KMS-11 (cell line): Measurements from ENCODE around the gene NOXO1.

ENCODE experiments used
- H2AFZ ChIP-seq: fragments of 200-600 bp; sonication (generic); 2 replicates; pipeline ENCODE4 v1.6.1; 2016; ENCODE audit warnings: antibody characterized with exemption, mixed run types, low read depth
- H3K27ac ChIP-seq: fragments of 200-600 bp; sonication (generic); 2 replicates; pipeline ENCODE4 v1.6.1; 2016; ENCODE audit warnings: mild to moderate bottlenecking, mixed run types
- H3K27me3 ChIP-seq: fragments of 200-600 bp; sonication (generic); 2 replicates; pipeline ENCODE4 v1.6.1; 2017; ENCODE audit warnings: mild to moderate bottlenecking, low read depth, mixed run types, moderate library complexity; ENCODE audit not compliant: insufficient read depth
- H3K36me3 ChIP-seq: fragments of 200-600 bp; sonication (generic); 2 replicates; pipeline ENCODE4 v1.6.1; 2017; ENCODE audit warnings: mild to moderate bottlenecking, mixed run types; ENCODE audit not compliant: insufficient read depth
- H3K4me1 ChIP-seq: fragments of 200-600 bp; sonication (generic); 2 replicates; pipeline ENCODE4 v1.6.1; 2016; ENCODE audit warnings: mild to moderate bottlenecking, low read depth, mixed run types; ENCODE audit not compliant: poor library complexity, severe bottlenecking
- H3K4me2 ChIP-seq: fragments of 200-600 bp; sonication (generic); 2 replicates; pipeline ENCODE4 v1.7.0; 2016; ENCODE audit warnings: mild to moderate bottlenecking, mixed run types
- H3K4me3 ChIP-seq: fragments of 200-600 bp; sonication (generic); IDR thresholded peaks from 2 replicates; pipeline ENCODE4 v1.6.1; 2017; ENCODE audit warnings: low read depth, low read length, mixed read lengths; ENCODE audit not compliant: insufficient read depth
- H3K79me2 ChIP-seq: fragments of 200-600 bp; sonication (generic); 2 replicates; pipeline ENCODE4 v1.6.1; 2016; ENCODE audit warnings: low read depth, mixed run types; ENCODE audit not compliant: insufficient read depth
- H3K9ac ChIP-seq: fragments of 200-600 bp; sonication (generic); 2 replicates; pipeline ENCODE4 v1.6.1; 2016; ENCODE audit warnings: mild to moderate bottlenecking, mixed run types
- H4K20me1 ChIP-seq: fragments of 200-600 bp; sonication (generic); 2 replicates; pipeline ENCODE4 v1.6.1; 2016; ENCODE audit warnings: mild to moderate bottlenecking, mixed run types; ENCODE audit not compliant: insufficient read depth
- TF ChIP-seq, protein P1 (sequence below): fragments of 200-600 bp; sonication (generic); conservative IDR thresholded peaks from 2 replicates; pipeline ENCODE4 v1.6.1; 2017; ENCODE audit warnings: low read depth, mild to moderate bottlenecking, antibody characterized with exemption, low read length, moderate library complexity, mixed read lengths

The NOXO1 gene

DNA sequence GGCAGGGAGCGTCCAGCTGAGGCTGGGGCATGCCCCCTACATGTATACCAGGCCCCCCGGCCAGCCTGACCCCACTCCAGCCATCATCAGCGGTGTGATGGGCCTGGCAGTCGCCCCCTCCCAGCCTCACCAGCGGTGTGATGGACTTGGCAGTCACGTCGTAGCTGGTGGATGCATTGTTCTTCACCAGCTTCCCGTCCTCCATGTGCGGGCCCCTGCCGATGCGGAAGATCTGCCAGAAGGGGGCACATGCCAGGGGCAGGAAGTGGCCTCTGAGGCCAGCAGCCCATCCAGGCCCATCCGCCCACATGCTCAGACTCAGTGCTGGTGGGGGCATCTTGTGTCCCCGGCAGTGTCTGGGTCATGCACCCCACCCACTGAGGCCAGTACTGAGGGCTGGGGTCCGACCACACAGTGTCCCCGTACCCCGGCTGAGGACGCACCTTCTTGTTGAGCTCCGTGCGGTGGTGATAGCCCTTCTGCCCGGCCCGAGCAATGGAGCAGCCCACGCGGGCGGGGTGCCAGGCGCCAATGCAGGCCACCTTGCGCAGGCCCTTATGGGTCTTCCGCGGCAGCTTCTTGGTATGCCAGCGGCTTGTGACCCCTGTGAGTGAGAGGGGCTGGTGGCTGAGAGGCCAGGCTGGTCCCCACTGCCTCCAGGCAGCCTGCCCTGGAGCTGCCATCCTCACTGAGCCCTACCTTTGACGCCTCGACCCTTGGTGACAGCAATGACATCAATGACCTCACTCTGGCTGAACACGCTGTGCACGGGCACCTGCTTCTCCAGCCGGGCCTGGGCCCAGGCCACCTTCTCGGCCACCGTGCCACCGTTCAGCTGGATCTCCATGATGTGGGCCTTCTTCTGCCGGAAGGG, 34.5 kb downstream of the NOXO1 start:
- Histone ChIP-seq H3K79me2 (no peaks in the 10 kb centered on the region), H2AFZ (no peak overlapping the region), H3K4me2 (no peak overlapping the region), H3K27me3 (peaks cover 3% of the 10 kb centered on the region; the same call in 1 of the 2 replicates), H3K9ac (no peak overlapping the region), H3K27ac (no peak overlapping the region), H3K36me3 (no peaks in the 10 kb centered on the region), H4K20me1 (no peaks in the 10 kb centered on the region), H3K4me1 (peaks cover 15% of the 10 kb centered on the region), H3K4me3 (no peak overlapping the region)
- TF ChIP-seq, protein P1, sequence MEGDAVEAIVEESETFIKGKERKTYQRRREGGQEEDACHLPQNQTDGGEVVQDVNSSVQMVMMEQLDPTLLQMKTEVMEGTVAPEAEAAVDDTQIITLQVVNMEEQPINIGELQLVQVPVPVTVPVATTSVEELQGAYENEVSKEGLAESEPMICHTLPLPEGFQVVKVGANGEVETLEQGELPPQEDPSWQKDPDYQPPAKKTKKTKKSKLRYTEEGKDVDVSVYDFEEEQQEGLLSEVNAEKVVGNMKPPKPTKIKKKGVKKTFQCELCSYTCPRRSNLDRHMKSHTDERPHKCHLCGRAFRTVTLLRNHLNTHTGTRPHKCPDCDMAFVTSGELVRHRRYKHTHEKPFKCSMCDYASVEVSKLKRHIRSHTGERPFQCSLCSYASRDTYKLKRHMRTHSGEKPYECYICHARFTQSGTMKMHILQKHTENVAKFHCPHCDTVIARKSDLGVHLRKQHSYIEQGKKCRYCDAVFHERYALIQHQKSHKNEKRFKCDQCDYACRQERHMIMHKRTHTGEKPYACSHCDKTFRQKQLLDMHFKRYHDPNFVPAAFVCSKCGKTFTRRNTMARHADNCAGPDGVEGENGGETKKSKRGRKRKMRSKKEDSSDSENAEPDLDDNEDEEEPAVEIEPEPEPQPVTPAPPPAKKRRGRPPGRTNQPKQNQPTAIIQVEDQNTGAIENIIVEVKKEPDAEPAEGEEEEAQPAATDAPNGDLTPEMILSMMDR: no peak

DNA sequence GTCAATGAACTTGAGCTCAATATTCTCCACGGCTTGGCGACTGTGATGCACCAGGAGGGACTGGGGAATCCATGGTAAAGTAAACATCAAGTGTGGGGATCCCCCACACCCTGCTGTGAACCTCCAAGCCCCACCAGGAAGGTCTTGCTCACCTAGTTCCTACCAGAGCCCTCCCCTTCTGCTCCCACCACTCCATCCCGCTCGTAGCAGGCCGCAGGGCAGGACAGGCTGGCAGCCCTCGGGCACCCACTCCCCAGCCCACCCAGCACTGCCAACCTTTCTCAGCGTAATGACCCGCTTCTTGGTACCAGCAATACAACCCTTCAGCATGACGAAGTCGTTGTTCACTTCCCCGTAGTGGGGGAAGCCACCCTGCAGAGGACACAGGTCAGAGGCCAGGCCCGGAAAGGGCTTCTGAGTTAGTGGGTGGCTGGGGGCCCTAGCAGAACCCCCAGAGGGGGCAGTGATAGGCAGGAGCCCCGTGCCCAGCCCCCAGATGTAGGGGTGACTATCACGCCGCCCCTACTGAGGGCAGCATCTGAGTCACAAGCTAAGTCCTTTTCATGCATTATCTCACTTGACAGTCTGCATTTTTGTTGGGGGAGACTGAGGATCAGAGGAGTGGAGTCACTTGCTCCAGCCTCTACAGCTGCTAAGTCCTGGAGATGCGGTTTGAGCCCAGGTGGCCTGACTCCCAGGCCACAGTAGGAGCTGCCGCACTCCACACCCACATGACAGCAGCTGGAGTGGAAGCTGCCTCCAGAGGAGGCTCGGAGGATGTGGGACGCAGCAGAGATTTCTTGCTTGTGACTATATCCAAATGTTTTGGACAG, 35.5 kb downstream of the NOXO1 start:
- no peak overlapping the region for H3K9ac ChIP-seq
- H3K27ac ChIP-seq: no peak overlapping the region
- peaks cover 18% of the 10 kb centered on the region for H3K4me1 ChIP-seq
- no peaks in the 10 kb centered on the region; the same call in 1 of the 2 replicates for H3K27me3 ChIP-seq
- TF ChIP-seq, protein P1: no peak
- H3K4me2 ChIP-seq: no peak overlapping the region
- H2AFZ ChIP-seq: no peak overlapping the region
- no peak overlapping the region for H3K4me3 ChIP-seq
- H3K79me2 ChIP-seq: no peaks in the 10 kb centered on the region
- no peaks in the 10 kb centered on the region for H4K20me1 ChIP-seq
- no peaks in the 10 kb centered on the region for H3K36me3 ChIP-seq

DNA sequence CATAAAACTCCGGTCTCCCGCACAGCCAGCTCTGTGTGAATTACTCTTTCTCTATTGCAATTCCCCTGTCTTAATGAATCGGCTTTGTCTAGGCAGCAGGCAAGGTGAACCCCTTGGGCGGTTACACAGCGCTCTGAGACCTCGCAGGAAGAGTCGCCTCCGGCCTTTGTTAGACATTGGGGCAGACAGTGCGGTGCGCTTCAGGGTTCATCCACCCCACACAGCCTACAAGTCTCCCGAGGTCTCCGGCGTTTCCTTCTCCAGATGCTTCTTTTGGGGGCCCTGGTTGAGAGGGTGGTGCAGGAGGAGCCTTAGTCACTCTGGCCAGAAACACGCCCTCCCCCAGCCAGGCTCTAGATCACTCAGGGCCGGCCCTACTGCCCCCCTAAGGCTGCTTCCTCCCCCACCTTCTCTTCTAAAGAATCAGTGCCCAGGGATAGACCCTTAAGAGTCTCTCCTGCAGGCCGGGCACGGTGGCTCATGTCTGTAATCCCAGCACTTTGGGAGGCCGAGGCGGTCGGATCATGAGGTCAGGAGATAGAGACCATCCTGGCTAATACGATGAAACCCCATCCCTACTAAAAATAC, 36.6 kb downstream of the NOXO1 start:
- Histone ChIP-seq H3K4me2 (no peak overlapping the region), H3K27me3 (no peaks in the 10 kb centered on the region), H2AFZ (no peak overlapping the region), H3K9ac (no peak overlapping the region), H4K20me1 (no peaks in the 10 kb centered on the region), H3K4me1 (peaks cover 18% of the 10 kb centered on the region), H3K4me3 (no peak overlapping the region), H3K79me2 (no peaks in the 10 kb centered on the region), H3K27ac (no peak overlapping the region), H3K36me3 (no peaks in the 10 kb centered on the region)
- TF ChIP-seq, protein P1: no peak

DNA sequence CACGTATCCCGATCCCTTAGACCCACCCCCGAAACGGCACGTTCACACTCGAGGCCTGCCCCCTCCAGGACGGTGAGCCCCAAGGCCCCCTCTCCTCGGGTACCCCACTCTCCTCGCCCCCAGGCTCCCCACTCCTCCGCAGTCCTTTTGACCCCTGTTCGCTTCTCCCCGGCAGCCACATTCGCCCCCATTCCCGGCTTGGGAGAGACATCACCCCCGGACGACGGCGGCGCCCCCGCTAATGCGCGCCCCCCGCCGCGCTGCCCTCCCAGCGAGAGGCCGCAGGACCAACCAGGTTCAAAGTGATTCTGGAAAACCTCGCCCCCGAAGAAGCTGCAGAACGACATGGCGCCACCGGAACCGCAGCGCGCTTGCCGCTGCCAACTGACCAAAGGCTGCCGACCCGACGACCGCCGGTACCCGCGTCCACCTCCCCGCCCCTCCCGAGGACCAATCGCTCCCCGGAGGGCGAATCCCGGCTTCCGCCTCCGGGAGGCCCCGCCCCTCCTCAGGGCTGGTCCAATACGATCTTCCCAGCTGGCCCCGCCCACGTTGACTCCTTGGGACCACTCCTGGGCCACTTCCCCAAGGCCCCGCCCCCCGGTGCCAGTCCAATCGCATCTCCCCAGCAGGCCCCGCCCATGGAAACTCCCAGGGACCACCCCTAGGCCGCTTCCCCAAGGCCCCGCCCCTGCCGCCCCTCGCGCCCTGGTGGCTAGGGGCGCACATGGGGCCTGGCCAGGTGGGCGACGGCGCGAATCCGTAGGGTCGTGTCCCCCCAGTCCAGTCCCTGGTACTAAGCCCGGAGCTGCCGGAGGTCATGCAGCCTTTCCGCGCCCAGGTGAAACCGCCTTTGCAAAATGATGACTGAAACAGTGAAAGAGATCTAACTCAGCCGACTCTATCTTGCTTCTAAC, 38.2 kb downstream of the NOXO1 start, which contains the start of gene MSRB1:
MSRB1 (minus strand) TSS at position 390 of the 917 bp plus-strand sequence; CDS start at position 347, 43 bp downstream.
- H3K9ac ChIP-seq: peak within 1 kb of the TSS; percentile 25; the same call in 1 of the 2 replicates
- peak within 1 kb of the TSS; percentile 97 for H3K4me2 ChIP-seq
- H3K4me1 ChIP-seq: peaks cover 18% of the 10 kb centered on the region
- no peaks in the 10 kb centered on the region for H4K20me1 ChIP-seq
- H3K27me3 ChIP-seq: no peaks in the 10 kb centered on the region
- no peak within 1 kb of the TSS for H3K4me3 ChIP-seq
- no peaks in the 10 kb centered on the region for H3K79me2 ChIP-seq
- H3K27ac ChIP-seq: no peak within 1 kb of the TSS
- peak within 1 kb of the TSS; percentile 95 for H2AFZ ChIP-seq
- no peaks in the 10 kb centered on the region for H3K36me3 ChIP-seq
- TF ChIP-seq, protein P1: no peak
